Fibroblast of lung (primary cell): ENCODE measurements around the gene GUCA1A. TPM values are rescaled to one million over a fixed set of nuclear protein-coding genes. Genes with fewer than 3 reads are reported as not detected.

ENCODE experiments used
- DNase-seq, 2 donors: peaks; one replicate each; pipeline versions ENCODE4 v3.0.0 to v3.0.0-alpha.2; 2010; ENCODE audit warnings: low read depth in 2 of 2
- H2AFZ ChIP-seq: 2 replicates; pipeline ENCODE4 v1.5.1; 2012; ENCODE audit warnings: low read length, control low read depth, inconsistent platforms
- H3K27ac ChIP-seq: 2 replicates; pipeline ENCODE4 v1.5.1; 2011; ENCODE audit warnings: low read length, control low read depth; ENCODE audit not compliant: insufficient read depth
- H3K27me3 ChIP-seq: 2 replicates; pipeline ENCODE4 v1.5.1; 2011; ENCODE audit warnings: mild to moderate bottlenecking, low read length; ENCODE audit not compliant: control insufficient read depth, insufficient read depth
- H3K36me3 ChIP-seq: 2 replicates; pipeline ENCODE4 v1.5.1; 2011; ENCODE audit warnings: low read length; ENCODE audit not compliant: control insufficient read depth, insufficient read depth
- H3K4me1 ChIP-seq: 2 replicates; pipeline ENCODE4 v1.5.1; 2011; ENCODE audit warnings: low read length; ENCODE audit not compliant: control insufficient read depth, insufficient read depth; ENCODE audit errors: extremely low read depth
- H3K4me2 ChIP-seq: 2 replicates; pipeline ENCODE4 v1.5.1; 2011; ENCODE audit warnings: low read length, control low read depth; ENCODE audit not compliant: insufficient read depth; ENCODE audit errors: extremely low read depth
- H3K4me3 ChIP-seq, 4 experiments: fragments of 200-600 bp in 1 of 4; sonication (generic) in 1 of 4; replicated peaks in 1 of 4; 2 replicates each; pipeline ENCODE4 v1.5.1; 2011 to 2016; ENCODE audit warnings: low read length in 4 of 4, low read depth in 3 of 4, mild to moderate bottlenecking in 3 of 4, control low read depth in 2 of 4, inconsistent platforms in 1 of 4, mixed read lengths in 1 of 4; ENCODE audit not compliant: insufficient read depth in 1 of 4; ENCODE audit errors: control extremely low read depth in 1 of 4
- H3K79me2 ChIP-seq: 2 replicates; pipeline ENCODE4 v1.5.1; 2012; ENCODE audit warnings: mild to moderate bottlenecking, low read length, inconsistent platforms; ENCODE audit not compliant: control insufficient read depth, insufficient read depth
- H3K9ac ChIP-seq: 2 replicates; pipeline ENCODE4 v1.5.1; 2011; ENCODE audit warnings: mild to moderate bottlenecking, low read length, control low read depth; ENCODE audit not compliant: insufficient read depth
- H3K9me3 ChIP-seq: 2 replicates; pipeline ENCODE4 v1.5.1; 2012; ENCODE audit warnings: low read depth, low read length; ENCODE audit not compliant: control insufficient read depth, insufficient read depth
- H4K20me1 ChIP-seq: 2 replicates; pipeline ENCODE4 v1.5.1; 2011; ENCODE audit warnings: low read length; ENCODE audit not compliant: control insufficient read depth, insufficient read depth; ENCODE audit errors: extremely low read depth
- EZH2 ChIP-seq: IDR thresholded peaks from 2 replicates; pipeline ENCODE4 v1.5.1; 2012; ENCODE audit warnings: low read length, control low read depth, mild to moderate bottlenecking; ENCODE audit errors: missing control alignments
- polyA plus RNA-seq, 2 donors: library from polyadenylated mRNA; depleted of rRNA in 1 of 2; stranded (reverse) in 1 of 2; unstranded in 1 of 2; fragments of >200 nt; gene quantifications; 2 replicates each; pipeline ENCODE4 v1.2.1, GENCODE V29; 2011 to 2012; ENCODE audit warnings: missing spikeins in 1 of 2
- total RNA-seq: library from RNA; depleted of rRNA; stranded (reverse); fragments of >200 nt; gene quantifications from 2 replicates; pipeline ENCODE4 v1.2.1, GENCODE V29; 2014
- TF ChIP-seq, protein P1 (sequence below), 2 donors: IDR thresholded peaks in 1 of 2; conservative IDR thresholded peaks in 1 of 2; 1 replicate in 1 of 2; 2 replicates in 1 of 2; pipeline ENCODE4 v1.5.1; 2011 to 2012; ENCODE audit warnings: low read length in 2 of 2, control low read depth in 1 of 2, inconsistent platforms in 1 of 2, low read depth in 1 of 2, mild to moderate bottlenecking in 1 of 2

The GUCA1A gene
- total and polyA plus RNA-seq, 2 donors (not counting 1 experiment from before 2014, with no cell fraction given) = 0.16 to 0.33 TPM

- no peaks in the 10 kb centered on the region for H3K79me2 ChIP-seq
- no peak for DNase-seq
- H4K20me1 ChIP-seq = no peaks in the 10 kb centered on the region
- H3K9me3 ChIP-seq = no peaks in the 10 kb centered on the region
- H3K4me3 ChIP-seq = no peak overlapping the region
- H3K36me3 ChIP-seq = no peaks in the 10 kb centered on the region
- no peak overlapping the region for H2AFZ ChIP-seq
- H3K27me3 ChIP-seq = peaks cover 3% of the 10 kb centered on the region
- no peak overlapping the region for H3K9ac ChIP-seq
- H3K4me1 ChIP-seq = peaks cover 4% of the 10 kb centered on the region
- no peak overlapping the region for H3K4me2 ChIP-seq
- no peak overlapping the region for H3K27ac ChIP-seq
- TF ChIP-seq, protein P1, sequence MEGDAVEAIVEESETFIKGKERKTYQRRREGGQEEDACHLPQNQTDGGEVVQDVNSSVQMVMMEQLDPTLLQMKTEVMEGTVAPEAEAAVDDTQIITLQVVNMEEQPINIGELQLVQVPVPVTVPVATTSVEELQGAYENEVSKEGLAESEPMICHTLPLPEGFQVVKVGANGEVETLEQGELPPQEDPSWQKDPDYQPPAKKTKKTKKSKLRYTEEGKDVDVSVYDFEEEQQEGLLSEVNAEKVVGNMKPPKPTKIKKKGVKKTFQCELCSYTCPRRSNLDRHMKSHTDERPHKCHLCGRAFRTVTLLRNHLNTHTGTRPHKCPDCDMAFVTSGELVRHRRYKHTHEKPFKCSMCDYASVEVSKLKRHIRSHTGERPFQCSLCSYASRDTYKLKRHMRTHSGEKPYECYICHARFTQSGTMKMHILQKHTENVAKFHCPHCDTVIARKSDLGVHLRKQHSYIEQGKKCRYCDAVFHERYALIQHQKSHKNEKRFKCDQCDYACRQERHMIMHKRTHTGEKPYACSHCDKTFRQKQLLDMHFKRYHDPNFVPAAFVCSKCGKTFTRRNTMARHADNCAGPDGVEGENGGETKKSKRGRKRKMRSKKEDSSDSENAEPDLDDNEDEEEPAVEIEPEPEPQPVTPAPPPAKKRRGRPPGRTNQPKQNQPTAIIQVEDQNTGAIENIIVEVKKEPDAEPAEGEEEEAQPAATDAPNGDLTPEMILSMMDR (conservative IDR thresholded peaks at IDR 0.05 in 1 of 2, IDR thresholded peaks at IDR 0.05 in 1 of 2; ENCODE audit: low read depth in 1 of 2, low read length in 2 of 2) = no peak
- no peak for TF ChIP-seq EZH2
Observed at GRCh38 chr6:42153921-42154320, 19.2 kb upstream of the GUCA1A start.

DNA sequence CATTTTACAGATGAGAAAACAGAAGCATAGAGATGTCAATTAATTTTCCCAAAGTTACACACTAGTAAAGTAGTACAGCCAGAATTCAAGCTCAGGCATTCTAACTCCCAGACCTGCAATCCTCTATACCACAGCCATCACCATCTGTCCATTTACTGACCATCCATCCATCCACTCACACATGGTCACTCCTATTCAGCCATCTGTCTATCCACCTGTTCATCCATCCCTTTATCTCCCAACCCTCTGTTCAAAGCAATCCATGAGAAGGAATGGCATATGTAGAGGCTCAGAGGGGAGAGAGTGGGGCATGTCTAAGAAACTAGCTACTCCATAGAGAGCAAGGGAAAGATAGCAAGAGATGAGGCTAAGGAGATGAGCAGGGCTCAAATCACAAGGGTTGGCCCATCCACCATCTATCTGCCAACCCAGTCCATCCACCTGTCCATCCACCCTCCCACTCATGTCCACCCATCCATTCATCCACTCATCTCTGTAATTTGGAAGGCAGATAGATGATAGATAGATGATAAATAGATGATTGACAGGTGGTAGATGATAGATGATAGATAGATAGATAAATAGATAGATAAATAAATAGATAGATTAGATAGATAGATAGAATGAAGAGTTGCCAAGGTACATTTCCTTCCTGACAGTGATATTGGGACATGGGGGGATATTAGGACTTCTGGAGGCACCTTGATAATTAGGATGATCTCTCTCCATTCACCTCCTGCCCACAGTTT, 18.5 kb upstream of the GUCA1A start:
- Histone ChIP-seq H3K36me3 (no peaks in the 10 kb centered on the region), H3K27ac (no peak overlapping the region), H3K9ac (no peak overlapping the region), H4K20me1 (no peaks in the 10 kb centered on the region), H3K4me2 (no peak overlapping the region), H3K27me3 (peaks cover 3% of the 10 kb centered on the region), H3K4me1 (peaks cover 4% of the 10 kb centered on the region), H2AFZ (no peak overlapping the region), H3K9me3 (no peaks in the 10 kb centered on the region), H3K79me2 (no peaks in the 10 kb centered on the region), H3K4me3 (no peak overlapping the region)
- no peak for DNase-seq
- no peak for TF ChIP-seq EZH2
- TF ChIP-seq, protein P1 (conservative IDR thresholded peaks at IDR 0.05 in 1 of 2, IDR thresholded peaks at IDR 0.05 in 1 of 2; ENCODE audit: low read depth in 1 of 2, low read length in 2 of 2) = no peak

- no peak overlapping the region for H3K4me2 ChIP-seq
- H3K9me3 ChIP-seq = no peaks in the 10 kb centered on the region
- H3K4me3 ChIP-seq = no peak overlapping the region
- H3K9ac ChIP-seq = no peak overlapping the region
- H3K79me2 ChIP-seq = no peaks in the 10 kb centered on the region
- no peak overlapping the region for H2AFZ ChIP-seq
- no peak for DNase-seq
- peaks cover 4% of the 10 kb centered on the region for H3K27me3 ChIP-seq
- no peaks in the 10 kb centered on the region for H4K20me1 ChIP-seq
- no peak for TF ChIP-seq EZH2
- TF ChIP-seq, protein P1 (conservative IDR thresholded peaks at IDR 0.05 in 1 of 2, IDR thresholded peaks at IDR 0.05 in 1 of 2; ENCODE audit: low read depth in 1 of 2, low read length in 2 of 2) = no peak
- H3K36me3 ChIP-seq = no peaks in the 10 kb centered on the region
- no peak overlapping the region for H3K27ac ChIP-seq
- H3K4me1 ChIP-seq = peaks cover 4% of the 10 kb centered on the region
Observed at GRCh38 chr6:42155293-42155692, 17.9 kb upstream of the GUCA1A start.
